H1 (cell line): ENCODE data around the gene SUMF1. TPM values are rescaled to one million over a fixed set of nuclear protein-coding genes. Genes with fewer than 3 reads are reported as not detected.

Experiments
- KDM1A ChIP-seq: fragments of 200-600, 300-600 bp; sonication (generic); IDR thresholded peaks from 2 replicates; pipeline ENCODE4 v1.7.1; 2016; ENCODE audit warnings: mild to moderate bottlenecking, low read length, borderline replicate concordance
- polyA plus RNA-seq, 7 experiments: library from polyadenylated mRNA; depleted of rRNA in 3 of 7; stranded (reverse) in 5 of 7; unstranded in 2 of 7; fragments of >200 nt in 5 of 7; fragments of 200-250 nt in 2 of 7; gene quantifications; 1 replicate in 5 of 7; 2 replicates in 1 of 7; 4 replicates in 1 of 7; pipeline versions ENCODE4 v1.2.1 to v1.2.3, GENCODE V29; 2011 to 2013; ENCODE audit warnings: missing spikeins in 2 of 7, mixed read lengths in 2 of 7
- total RNA-seq: library from RNA; stranded (reverse); fragmentation: NEBNext Ultra II Directional; extraction: Animal tissue kit (Norgen Biotek cat#: 25700); gene quantifications from 2 replicates; pipeline ENCODE4 v1.2.1, GENCODE V29; 2021

The SUMF1 gene
- total and polyA plus RNA-seq, 2 of the 8 experiments (the other 6 are each of a cell fraction or from before 2014, with no cell fraction given), result 12.5 to 15.0 TPM

DNA sequence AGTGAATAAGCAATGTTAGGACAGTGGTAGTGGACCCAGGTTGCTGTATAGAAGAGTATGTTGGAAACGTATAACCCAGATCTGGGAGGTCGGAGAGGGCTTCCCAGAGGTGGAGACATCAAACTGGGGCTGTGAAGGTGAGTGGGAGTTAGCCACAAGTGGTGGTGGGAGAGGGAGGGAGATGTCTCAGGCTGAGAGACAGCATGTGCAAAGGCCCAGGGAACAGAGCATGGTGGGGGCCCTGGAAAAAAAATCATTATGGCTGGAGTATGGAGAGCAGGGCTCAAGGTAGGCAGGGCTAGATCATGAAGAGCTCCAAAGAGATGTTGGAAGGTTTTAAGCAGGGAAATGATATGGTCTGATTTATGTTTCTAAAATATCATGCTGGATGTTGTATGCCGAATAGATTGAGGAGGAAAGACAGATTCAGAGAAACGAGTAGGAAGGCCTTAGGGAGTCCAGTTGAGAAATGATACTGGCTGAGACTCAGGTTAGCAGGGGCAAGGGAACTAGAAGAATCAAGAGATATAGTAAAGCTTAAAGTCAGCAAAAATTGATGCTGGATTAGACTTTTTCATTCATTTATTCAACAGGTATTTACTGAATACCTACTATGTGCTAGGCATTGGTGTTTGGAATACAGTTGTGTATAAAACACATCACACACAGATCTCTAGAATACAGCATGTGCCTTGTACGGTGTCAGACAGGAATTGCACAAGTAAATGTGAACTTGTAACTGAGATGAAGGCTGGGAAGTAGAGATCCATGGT is 43.1 kb upstream of the SUMF1 start (continued):
- no peak for TF ChIP-seq KDM1A
